HG03139 (cell line): ENCODE results near the gene HEXIM2.

Experiments
- ATAC-seq: cut with Tn5 transposase; IDR thresholded peaks from one replicate; pipeline ENCODE4 v1.9.1; 2021; ENCODE audit not compliant: unreplicated experiment

Gene HEXIM2

DNA sequence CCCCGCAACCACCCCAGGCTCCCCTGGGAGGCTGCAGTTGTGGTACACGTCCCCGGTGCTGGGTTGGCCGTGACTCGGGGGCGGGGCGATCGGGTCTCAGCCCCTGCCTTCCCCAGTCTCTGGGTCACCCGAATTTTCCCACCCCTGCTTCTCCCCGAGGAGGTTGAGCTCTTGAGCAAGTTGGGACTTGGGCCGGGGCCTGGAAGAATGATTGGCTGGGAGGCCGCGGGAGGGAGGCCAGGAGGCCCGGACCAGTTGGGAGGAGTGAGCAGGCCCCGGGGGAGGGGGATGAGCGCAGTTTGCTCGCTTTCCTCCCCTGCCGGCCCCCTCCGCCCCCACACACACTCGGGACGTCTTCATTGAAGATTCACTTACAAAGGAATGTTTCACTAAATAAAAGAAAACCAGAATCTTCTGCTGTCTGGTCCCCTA lies 17.9 kb upstream of the HEXIM2 start:
- ATAC-seq = no peak

DNA sequence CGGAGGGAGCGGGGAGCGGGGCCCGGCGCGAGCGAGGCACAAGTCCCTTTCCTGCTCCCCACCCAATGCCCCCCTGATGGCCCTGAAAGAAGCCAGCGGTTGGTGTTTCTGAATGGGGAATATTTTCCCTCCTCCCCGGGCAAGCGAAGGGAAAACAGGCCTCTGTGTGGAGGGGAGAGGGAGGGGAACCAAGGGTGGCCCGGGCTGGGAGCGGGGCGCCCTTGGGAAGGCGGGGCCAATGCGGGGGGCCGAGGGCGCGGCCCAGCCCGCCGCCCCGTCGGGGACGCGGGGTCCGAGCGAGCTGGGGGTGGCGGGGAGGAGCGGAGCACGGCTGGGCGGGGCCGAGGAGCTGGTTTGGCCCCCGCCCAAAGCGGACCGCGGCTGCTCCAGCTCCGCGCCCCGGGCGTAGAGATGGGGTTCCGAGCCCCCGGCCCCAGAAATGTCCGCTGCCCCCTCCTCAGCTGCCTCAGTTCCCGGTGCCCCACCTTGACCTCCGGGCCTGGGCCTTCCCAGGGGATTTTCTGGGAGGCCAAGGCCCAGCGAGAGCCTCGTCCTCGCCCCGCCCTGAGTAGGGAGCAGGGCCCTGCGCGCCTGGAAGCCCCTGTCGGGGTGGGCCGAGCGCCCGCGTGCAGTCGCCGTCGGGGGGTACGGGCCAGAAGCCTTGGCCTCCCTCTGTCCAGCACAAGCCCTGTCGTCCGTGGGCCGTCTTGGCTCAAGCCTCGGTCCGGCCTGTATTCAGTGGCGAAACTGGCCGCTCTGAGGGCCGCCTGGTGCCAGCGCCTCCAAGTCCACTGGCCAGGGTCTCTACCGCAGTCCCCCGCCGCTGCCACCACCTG lies 17.3 kb upstream of the HEXIM2 start:
- no peak for ATAC-seq

GRCh38 chr17:45145035-45145389 lies 16.7 kb upstream of the HEXIM2 start:
- ATAC-seq = no peak

DNA sequence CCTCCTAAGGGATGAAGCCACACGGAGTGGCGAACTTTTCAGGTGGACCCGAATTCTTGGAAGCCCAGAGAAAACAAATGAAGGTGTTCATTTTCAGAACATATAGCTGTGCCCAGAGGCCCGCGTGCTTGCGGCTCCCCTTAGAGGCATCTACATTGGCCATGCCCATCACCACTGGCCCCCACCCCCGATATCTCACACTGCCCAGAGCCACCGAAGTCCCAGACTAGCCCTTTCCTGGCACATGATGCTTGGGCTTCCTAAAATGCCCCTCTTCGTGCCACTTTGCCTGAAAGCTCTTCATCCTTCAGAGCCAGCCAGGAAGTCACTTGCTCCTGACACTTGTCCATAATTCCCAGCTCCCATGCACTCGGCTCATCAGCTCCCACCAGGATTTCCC lies 15.5 kb upstream of the HEXIM2 start:
- ATAC-seq = no peak

DNA sequence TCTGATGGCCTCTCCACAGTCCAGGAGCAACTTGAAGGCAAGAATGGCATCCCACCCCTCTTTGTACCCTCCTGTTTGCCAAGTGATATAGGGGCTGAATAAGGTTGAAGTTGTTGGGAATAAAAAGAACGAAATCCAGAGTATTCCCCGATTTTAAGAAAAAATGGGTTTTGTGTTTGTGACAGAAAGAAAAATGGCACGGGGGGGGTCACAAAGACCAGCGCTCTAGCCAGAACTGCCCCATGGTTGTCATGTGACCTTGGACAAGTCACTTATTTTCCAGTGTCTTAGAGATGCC lies 15.1 kb upstream of the HEXIM2 start:
- ATAC-seq = no peak

DNA sequence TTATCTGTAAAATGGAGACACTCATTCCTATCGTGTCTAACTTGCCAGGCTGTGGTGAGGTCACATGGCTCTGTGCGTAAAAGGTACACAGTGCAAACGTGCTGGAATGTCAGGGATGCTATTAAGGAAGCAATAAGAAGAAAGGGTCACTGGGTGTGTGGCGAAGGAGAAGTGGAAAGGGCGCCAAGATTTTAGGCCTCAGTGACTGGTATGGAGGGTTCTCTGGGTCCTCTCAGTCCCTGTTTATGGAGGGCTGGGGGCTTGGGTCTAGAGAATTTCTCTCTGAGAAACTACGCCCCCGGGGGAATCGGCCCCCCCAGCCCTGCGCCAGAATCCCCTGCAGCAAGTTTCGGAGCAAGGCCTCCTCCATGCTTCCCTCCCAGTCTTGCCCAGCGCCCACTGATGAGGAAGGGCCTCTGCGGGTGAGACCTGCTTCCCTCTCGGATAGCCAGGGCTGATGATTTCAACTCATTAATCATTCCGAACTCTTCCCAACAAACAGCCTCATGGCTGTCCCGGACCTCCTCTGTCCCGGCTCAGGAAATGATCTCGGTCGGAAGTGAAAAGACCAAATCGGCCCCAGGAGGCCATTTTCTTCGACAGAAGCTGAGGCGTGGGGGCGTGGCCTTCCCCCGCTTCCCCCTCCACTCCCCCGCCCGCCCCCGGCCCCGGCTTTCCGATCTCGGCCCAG lies 14.6 kb upstream of the HEXIM2 start:
- peak; percentile 5 for ATAC-seq

- peak; percentile 24 for ATAC-seq
Measured at GRCh38 chr17:45147581-45148182, 14.0 kb upstream of the HEXIM2 start.

DNA sequence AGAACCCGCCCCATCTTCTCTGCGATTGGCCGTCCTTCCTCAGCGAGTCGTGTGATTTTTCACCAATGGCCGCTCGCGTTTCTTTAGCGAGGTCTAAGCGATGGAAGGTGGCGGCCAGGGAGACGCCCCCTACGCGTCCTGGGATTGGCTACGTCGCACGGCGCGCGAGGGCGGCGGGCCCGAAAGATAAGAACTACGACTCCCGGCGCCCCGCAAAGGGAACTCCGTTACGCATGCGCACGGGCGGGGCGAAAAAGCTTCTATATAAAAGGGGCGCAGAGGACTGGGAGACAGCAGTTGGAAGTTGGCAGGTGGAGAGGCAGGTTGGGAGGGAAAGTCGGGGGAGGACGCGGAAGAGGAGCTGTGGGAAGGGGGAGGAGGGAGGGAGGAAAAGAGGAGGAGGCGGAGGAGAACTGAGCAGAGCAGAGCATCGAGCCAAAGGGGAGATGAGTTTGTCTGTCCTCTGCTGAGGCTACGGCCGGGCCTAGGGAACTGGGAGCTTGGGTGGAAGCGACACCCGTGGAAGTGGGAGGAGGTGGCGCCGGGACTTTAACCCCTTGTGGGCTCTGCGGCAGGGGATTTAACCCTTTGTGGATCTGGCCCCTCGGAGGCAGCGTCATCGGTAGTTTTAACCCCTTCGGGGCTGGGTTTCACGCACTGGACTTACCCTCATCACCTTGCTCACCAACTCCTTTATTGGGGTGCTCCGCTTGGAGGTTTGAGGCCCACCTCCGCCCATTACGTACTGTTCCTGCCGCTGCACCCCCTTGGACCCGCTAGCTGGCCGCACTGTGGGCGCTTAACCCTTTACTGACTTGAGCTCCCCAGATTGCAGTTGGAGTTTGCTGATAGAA lies 13.3 kb upstream of the HEXIM2 start, which contains the start of gene HEXIM1:
HEXIM1 (plus strand) TSS at position 293 of the 854 bp plus-strand sequence. CDS start 716 bp downstream, outside the sequence.
- ATAC-seq = peak; percentile 65

DNA sequence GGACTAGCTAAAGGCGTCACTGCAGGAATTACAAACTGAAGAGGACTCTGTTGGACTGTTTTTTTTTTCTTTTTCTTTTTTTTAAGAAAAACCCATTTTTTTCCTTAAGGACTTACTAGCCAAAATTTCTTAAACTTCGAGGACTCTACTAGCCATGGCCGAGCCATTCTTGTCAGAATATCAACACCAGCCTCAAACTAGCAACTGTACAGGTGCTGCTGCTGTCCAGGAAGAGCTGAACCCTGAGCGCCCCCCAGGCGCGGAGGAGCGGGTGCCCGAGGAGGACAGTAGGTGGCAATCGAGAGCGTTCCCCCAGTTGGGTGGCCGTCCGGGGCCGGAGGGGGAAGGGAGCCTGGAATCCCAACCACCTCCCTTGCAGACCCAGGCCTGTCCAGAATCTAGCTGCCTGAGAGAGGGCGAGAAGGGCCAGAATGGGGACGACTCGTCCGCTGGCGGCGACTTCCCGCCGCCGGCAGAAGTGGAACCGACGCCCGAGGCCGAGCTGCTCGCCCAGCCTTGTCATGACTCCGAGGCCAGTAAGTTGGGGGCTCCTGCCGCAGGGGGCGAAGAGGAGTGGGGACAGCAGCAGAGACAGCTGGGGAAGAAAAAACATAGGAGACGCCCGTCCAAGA lies 12.5 kb upstream of the HEXIM2 start:
- ATAC-seq = no peak

- ATAC-seq = no peak
Measured at GRCh38 chr17:45149669-45150664, 11.7 kb upstream of the HEXIM2 start.

DNA sequence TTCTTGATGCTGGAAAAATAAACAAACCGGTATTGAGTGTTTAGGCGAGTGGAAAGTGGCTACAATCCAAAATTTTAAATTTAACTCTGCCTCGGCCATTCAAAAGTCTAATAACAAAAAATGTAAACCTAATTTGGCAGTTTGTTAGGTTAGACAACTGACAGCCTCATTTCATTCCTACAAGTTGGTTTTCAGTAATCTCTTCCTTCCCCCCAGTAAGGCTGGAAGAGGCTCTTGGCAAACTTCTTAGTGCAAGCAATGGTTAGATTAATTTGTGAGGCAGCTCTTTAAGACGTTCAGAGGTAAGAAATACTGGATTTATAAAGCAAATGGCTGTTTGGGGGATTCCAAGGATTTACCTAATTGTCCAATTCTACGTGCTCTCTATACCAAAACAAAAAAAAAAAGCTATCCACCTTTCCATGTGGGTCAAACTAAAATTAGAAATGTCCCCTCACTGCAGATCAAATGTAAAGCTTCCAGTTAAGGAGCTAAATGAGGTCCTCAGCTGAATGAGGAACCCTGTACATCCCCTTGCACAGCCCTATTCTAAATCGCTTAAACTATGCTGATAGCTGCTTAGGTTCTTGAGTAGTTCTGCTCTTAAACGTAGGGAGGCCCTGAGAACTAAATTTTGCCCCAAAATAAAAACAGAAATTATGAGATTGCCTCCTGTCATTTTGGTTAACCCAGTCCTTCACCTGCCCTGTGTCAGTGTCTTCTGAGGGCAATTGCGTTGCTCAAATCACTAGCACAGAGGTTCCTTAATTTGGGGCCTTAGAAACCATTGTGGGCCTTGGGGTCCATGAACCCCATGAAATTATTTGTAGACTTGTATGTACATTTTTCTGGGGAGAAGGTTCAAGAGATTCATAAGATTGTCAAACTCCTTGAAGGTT lies 10.5 kb upstream of the HEXIM2 start:
- ATAC-seq = no peak

GRCh38 chr17:45155029-45155428 lies 6.6 kb upstream of the HEXIM2 start:
- ATAC-seq = no peak

- no peak for ATAC-seq
Measured at GRCh38 chr17:45155483-45155882, 6.2 kb upstream of the HEXIM2 start.

DNA sequence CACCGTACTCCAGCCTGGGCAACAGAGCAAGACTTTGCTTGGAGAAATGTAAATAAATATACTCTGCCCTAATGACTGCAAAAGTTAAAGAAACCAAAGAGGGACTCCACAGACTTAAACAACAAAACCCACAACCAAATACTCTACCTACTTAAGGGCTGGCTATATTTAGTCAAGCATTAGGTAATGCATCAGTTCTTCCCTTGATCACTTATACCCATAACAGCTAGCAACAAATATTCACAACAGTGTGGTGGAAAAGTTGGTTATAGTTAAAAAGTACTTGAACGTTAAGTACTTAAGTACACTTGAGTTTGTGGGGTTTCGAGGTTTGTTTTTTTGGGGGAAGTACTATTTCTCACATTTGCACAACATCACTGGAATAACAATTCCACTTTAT lies 5.4 kb upstream of the HEXIM2 start:
- ATAC-seq = no peak

- ATAC-seq = peak; percentile 11
Measured at GRCh38 chr17:45160447-45161287, 1.0 kb upstream of the HEXIM2 start.

- ATAC-seq = no peak
Measured at GRCh38 chr17:45162025-45162687, 481 bp downstream of the HEXIM2 start.

DNA sequence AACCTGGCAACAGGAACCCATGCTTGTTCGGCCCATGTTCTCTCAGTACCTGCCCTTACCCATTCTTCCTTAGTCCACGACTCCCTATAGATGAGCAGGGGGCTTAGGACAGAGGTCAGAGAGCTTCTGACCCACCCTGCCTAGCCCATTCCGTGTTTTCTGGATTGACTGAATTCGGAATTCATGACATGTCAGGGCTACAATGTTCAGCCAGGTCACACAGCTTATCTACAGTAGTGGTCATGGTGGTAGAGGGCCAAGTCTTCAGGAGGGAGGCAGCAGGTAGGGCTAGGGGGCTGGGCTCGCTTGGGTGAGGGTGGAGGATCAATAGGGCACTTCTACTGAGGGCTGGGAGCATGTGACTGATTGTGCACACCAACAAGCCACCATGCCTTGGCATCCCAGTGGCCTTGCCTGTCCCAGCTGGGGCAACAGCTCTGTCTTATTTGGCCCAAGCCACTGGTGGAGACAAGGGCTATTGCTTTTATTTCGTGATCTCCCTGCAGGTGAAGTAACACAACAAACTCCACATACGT lies 3.1 kb downstream of the HEXIM2 start:
- no peak for ATAC-seq
